WTC11 (cell line): ENCODE data around the gene CRYGC. TPM values are rescaled to one million over a fixed set of nuclear protein-coding genes. Genes with fewer than 3 reads are reported as not detected.

ENCODE experiments used
- ATAC-seq: fragments of 200-7000 bp; cut with Tn5 transposase; 2 replicates; pipeline ENCODE4 v1.10.0; 2021; ENCODE audit warnings: mild to moderate bottlenecking, moderate library complexity
- CTCF ChIA-PET: fragments of 300-600 bp; sonication (Branson Sonifier 250); formaldehyde crosslinking; loops from one replicate; lab custom pipeline; 2021; ENCODE audit warnings: antibody characterized with exemption; lab: Charles Lee
- POLR2A ChIA-PET: fragments of 350-600 bp; sonication (Branson Sonifier 250); formaldehyde crosslinking; loops from one replicate; lab custom pipeline; 2021; ENCODE audit warnings: antibody characterized with exemption; lab: Charles Lee
- DNase-seq: peaks from one replicate; pipeline ENCODE4 v3.0.0; 2021; ENCODE audit warnings: low spot score
- H3K27ac Mint-ChIP-seq: 2 replicates; pipeline ENCODE4 v1.8.0; 2021; ENCODE audit warnings: mixed read lengths
- H3K27me3 Mint-ChIP-seq: 2 replicates; pipeline ENCODE4 v1.8.0; 2021; ENCODE audit warnings: low read depth, mild to moderate bottlenecking, moderate library complexity, mixed read lengths
- H3K36me3 Mint-ChIP-seq: 2 replicates; pipeline ENCODE4 v1.8.0; 2021; ENCODE audit warnings: mixed read lengths
- H3K4me1 Mint-ChIP-seq: 2 replicates; pipeline ENCODE4 v1.8.0; 2022; ENCODE audit warnings: mixed read lengths
- H3K4me3 Mint-ChIP-seq: 2 replicates; pipeline ENCODE4 v1.8.0; 2021; ENCODE audit warnings: mild to moderate bottlenecking, moderate library complexity, mixed read lengths
- H3K9me3 Mint-ChIP-seq: 2 replicates; pipeline ENCODE4 v1.8.0; 2021; ENCODE audit warnings: mixed read lengths
- E2F4 ChIP-seq: sonication (generic); formaldehyde crosslinking; IDR thresholded peaks from 2 replicates; pipeline ENCODE4 v1.8.1; 2022; ENCODE audit warnings: low read depth, mild to moderate bottlenecking, moderate library complexity, missing genetic modification reagents, borderline replicate concordance
- ESRRA ChIP-seq: sonication (generic); formaldehyde crosslinking; IDR thresholded peaks from 2 replicates; pipeline ENCODE4 v1.8.1; 2022; ENCODE audit warnings: mild to moderate bottlenecking, missing genetic modification reagents, borderline replicate concordance
- IRF2 ChIP-seq: sonication (generic); formaldehyde crosslinking; IDR thresholded peaks from 2 replicates; pipeline ENCODE4 v1.8.0; 2022; ENCODE audit warnings: low read depth, missing genetic modification reagents, borderline replicate concordance
- KAT7 ChIP-seq: sonication (generic); formaldehyde crosslinking; IDR thresholded peaks from 2 replicates; pipeline ENCODE4 v1.8.1; 2023; ENCODE audit warnings: missing genetic modification reagents, mild to moderate bottlenecking, borderline replicate concordance
- MLX ChIP-seq: sonication (generic); formaldehyde crosslinking; IDR thresholded peaks from 2 replicates; pipeline ENCODE4 v1.8.1; 2023; ENCODE audit warnings: mild to moderate bottlenecking, missing genetic modification reagents, moderate library complexity
- NFATC4 ChIP-seq: fragments of 250-450 bp; sonication (Bioruptor Pico); IDR thresholded peaks from 2 replicates; pipeline ENCODE4 v1.9.0; 2021; ENCODE audit warnings: mild to moderate bottlenecking
- NR1H2 ChIP-seq: sonication (generic); formaldehyde crosslinking; IDR thresholded peaks from 2 replicates; pipeline ENCODE4 v1.9.0; 2021; ENCODE audit warnings: mild to moderate bottlenecking, moderate library complexity, missing genetic modification reagents
- NR2C2 ChIP-seq: sonication (generic); formaldehyde crosslinking; IDR thresholded peaks from 2 replicates; pipeline ENCODE4 v1.8.0; 2022; ENCODE audit warnings: mild to moderate bottlenecking, missing genetic modification reagents
- SMAD4 ChIP-seq: sonication (generic); formaldehyde crosslinking; IDR thresholded peaks from 2 replicates; pipeline ENCODE4 v1.8.0; 2022; ENCODE audit warnings: mild to moderate bottlenecking, missing genetic modification reagents
- SOX15 ChIP-seq: fragments of 250-450 bp; sonication (Bioruptor Pico); IDR thresholded peaks from 2 replicates; pipeline ENCODE4 v1.9.0; 2021; ENCODE audit warnings: mild to moderate bottlenecking
- TP53 ChIP-seq: sonication (generic); formaldehyde crosslinking; IDR thresholded peaks from 2 replicates; pipeline ENCODE4 v1.8.1; 2023; ENCODE audit warnings: mild to moderate bottlenecking, missing genetic modification reagents
- ZNF219 ChIP-seq: sonication (generic); formaldehyde crosslinking; IDR thresholded peaks from 2 replicates; pipeline ENCODE4 v1.8.0; 2023; ENCODE audit warnings: missing genetic modification reagents, mild to moderate bottlenecking, borderline replicate concordance
- ZNF317 ChIP-seq: sonication (generic); formaldehyde crosslinking; IDR thresholded peaks from 2 replicates; pipeline ENCODE4 v1.8.1; 2023; ENCODE audit warnings: low read depth, mild to moderate bottlenecking, moderate library complexity, missing genetic modification reagents, borderline replicate concordance
- ZNF396 ChIP-seq: fragments of 250-450 bp; sonication (Bioruptor Pico); IDR thresholded peaks from 2 replicates; pipeline ENCODE4 v1.8.0; 2021; ENCODE audit warnings: mild to moderate bottlenecking, moderate library complexity, borderline replicate concordance
- ZNF416 ChIP-seq: fragments of 250-450 bp; sonication (Bioruptor Pico); IDR thresholded peaks from 2 replicates; pipeline ENCODE4 v1.9.0; 2021; ENCODE audit warnings: mild to moderate bottlenecking, inconsistent platforms
- total RNA-seq: library from RNA; stranded (reverse); gene quantifications from 3 replicates; pipeline ENCODE4 v1.2.3, GENCODE V29; 2021
- TF ChIP-seq, protein P1 (sequence below): sonication (generic); formaldehyde crosslinking; IDR thresholded peaks from 2 replicates; pipeline ENCODE4 v1.8.0; 2022; ENCODE audit warnings: mild to moderate bottlenecking, missing genetic modification reagents
- TF ChIP-seq, protein P2 (sequence below): fragments of 250-450 bp; sonication (Bioruptor Pico); IDR thresholded peaks from 2 replicates; pipeline ENCODE4 v1.9.0; 2021; ENCODE audit warnings: mild to moderate bottlenecking
- TF ChIP-seq, protein P3 (sequence below): sonication (generic); formaldehyde crosslinking; IDR thresholded peaks from 2 replicates; pipeline ENCODE4 v1.8.1; 2022; ENCODE audit warnings: missing genetic modification reagents, borderline replicate concordance
- TF ChIP-seq, protein P4 (sequence below): sonication (generic); formaldehyde crosslinking; IDR thresholded peaks from 2 replicates; pipeline ENCODE4 v1.8.0; 2022; ENCODE audit warnings: mild to moderate bottlenecking, missing genetic modification reagents
- TF ChIP-seq, protein P5 (sequence below): fragments of 250-450 bp; sonication (Bioruptor Pico); IDR thresholded peaks from 2 replicates; pipeline ENCODE4 v1.9.0; 2021; ENCODE audit warnings: mild to moderate bottlenecking, borderline replicate concordance

CRYGC gene
- total RNA-seq, 1 experiment from 2014 or later: not detected

GRCh38 chr2:208156439-208156838 lies 26.8 kb upstream of the CRYGC start:
- DNase-seq: no peak
- ChIA-PET POLR2A (interaction anchor here (1.3 kb wide), 1 partner anchor 98 kb away, joined by 3 read pairs; the partner anchor contains the start of gene IDH1), CTCF (interaction anchor here (0.6 to 1.3 kb wide), 2 partner anchors 98 to 819 kb away, joined by 3 to 5 read pairs; partner anchors contain the start of gene IDH1)

DNA sequence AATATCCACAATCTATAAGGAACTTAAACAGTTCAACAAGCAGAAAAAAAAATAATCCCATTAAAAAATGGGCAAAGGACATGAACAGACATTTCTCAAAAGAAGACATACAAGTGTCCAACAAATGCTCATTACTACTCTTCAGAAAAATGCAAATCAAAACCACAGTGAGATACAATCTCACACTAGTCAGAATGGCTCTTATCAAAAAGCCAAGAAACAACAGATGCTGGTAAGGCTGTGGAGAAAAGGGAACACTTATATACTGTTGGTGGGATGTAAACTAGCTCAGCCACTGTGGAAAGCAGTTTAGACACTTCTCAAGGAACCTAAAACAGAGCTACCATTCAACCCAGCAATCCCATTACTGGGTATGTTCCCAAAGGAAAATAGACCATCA lies 23.5 kb upstream of the CRYGC start:
- Mint-ChIP-seq H3K27ac (no peak overlapping the region), H3K9me3 (peaks cover 36% of the 10 kb centered on the region), H3K4me1 (peaks cover 6% of the 10 kb centered on the region), H3K36me3 (peaks cover 11% of the 10 kb centered on the region), H3K27me3 (no peaks in the 10 kb centered on the region; the same call in 1 of the 2 replicates), H3K4me3 (no peak overlapping the region)
- POLR2A ChIA-PET: no interaction called here
- DNase-seq (no peak), ATAC-seq (no peak)
- CTCF ChIA-PET: interaction anchor here (1.1 kb wide), 1 partner anchor 22 kb away, joined by 5 read pairs; no protein-coding TSS in a partner anchor
- TF ChIP-seq, protein P1, sequence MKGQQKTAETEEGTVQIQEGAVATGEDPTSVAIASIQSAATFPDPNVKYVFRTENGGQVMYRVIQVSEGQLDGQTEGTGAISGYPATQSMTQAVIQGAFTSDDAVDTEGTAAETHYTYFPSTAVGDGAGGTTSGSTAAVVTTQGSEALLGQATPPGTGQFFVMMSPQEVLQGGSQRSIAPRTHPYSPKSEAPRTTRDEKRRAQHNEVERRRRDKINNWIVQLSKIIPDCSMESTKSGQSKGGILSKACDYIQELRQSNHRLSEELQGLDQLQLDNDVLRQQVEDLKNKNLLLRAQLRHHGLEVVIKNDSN (CRISPR knock-in tag): no peak
- TF ChIP-seq NR1H2 (CRISPR knock-in tag) (no peak), MLX (CRISPR knock-in tag) (no peak), ZNF219 (CRISPR knock-in tag) (no peak), ZNF416 (CRISPR knock-in tag) (no peak), TP53 (CRISPR knock-in tag) (no peak), E2F4 (CRISPR knock-in tag) (no peak), SOX15 (CRISPR knock-in tag) (no peak)
- TF ChIP-seq, protein P2, sequence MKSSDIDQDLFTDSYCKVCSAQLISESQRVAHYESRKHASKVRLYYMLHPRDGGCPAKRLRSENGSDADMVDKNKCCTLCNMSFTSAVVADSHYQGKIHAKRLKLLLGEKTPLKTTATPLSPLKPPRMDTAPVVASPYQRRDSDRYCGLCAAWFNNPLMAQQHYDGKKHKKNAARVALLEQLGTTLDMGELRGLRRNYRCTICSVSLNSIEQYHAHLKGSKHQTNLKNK (CRISPR knock-in tag): no peak
- TF ChIP-seq, protein P3, sequence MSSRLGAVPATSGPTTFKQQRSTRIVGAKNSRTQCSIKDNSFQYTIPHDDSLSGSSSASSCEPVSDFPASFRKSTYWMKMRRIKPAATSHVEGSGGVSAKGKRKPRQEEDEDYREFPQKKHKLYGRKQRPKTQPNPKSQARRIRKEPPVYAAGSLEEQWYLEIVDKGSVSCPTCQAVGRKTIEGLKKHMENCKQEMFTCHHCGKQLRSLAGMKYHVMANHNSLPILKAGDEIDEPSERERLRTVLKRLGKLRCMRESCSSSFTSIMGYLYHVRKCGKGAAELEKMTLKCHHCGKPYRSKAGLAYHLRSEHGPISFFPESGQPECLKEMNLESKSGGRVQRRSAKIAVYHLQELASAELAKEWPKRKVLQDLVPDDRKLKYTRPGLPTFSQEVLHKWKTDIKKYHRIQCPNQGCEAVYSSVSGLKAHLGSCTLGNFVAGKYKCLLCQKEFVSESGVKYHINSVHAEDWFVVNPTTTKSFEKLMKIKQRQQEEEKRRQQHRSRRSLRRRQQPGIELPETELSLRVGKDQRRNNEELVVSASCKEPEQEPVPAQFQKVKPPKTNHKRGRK: no peak
- TF ChIP-seq, protein P4, sequence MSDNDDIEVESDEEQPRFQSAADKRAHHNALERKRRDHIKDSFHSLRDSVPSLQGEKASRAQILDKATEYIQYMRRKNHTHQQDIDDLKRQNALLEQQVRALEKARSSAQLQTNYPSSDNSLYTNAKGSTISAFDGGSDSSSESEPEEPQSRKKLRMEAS (CRISPR knock-in tag): no peak

More at GRCh38 chr2:208156439-208156838, 26.8 kb upstream of the CRYGC start:
- no peaks in the 10 kb centered on the region; the same call in 1 of the 2 replicates for H3K27me3 Mint-ChIP-seq
- H3K9me3 Mint-ChIP-seq: peaks cover 23% of the 10 kb centered on the region
- H3K4me3 Mint-ChIP-seq: no peak overlapping the region
- H3K4me1 Mint-ChIP-seq: no peaks in the 10 kb centered on the region
- no peak for TF ChIP-seq SMAD4
- no peak for TF ChIP-seq SOX15 (CRISPR knock-in tag)
- no peak for TF ChIP-seq NR2C2 (CRISPR knock-in tag)
- no peak for TF ChIP-seq ESRRA (CRISPR knock-in tag)
- TF ChIP-seq NFATC4 (CRISPR knock-in tag): no peak
- no peak for TF ChIP-seq KAT7 (CRISPR knock-in tag)
- TF ChIP-seq, protein P5, sequence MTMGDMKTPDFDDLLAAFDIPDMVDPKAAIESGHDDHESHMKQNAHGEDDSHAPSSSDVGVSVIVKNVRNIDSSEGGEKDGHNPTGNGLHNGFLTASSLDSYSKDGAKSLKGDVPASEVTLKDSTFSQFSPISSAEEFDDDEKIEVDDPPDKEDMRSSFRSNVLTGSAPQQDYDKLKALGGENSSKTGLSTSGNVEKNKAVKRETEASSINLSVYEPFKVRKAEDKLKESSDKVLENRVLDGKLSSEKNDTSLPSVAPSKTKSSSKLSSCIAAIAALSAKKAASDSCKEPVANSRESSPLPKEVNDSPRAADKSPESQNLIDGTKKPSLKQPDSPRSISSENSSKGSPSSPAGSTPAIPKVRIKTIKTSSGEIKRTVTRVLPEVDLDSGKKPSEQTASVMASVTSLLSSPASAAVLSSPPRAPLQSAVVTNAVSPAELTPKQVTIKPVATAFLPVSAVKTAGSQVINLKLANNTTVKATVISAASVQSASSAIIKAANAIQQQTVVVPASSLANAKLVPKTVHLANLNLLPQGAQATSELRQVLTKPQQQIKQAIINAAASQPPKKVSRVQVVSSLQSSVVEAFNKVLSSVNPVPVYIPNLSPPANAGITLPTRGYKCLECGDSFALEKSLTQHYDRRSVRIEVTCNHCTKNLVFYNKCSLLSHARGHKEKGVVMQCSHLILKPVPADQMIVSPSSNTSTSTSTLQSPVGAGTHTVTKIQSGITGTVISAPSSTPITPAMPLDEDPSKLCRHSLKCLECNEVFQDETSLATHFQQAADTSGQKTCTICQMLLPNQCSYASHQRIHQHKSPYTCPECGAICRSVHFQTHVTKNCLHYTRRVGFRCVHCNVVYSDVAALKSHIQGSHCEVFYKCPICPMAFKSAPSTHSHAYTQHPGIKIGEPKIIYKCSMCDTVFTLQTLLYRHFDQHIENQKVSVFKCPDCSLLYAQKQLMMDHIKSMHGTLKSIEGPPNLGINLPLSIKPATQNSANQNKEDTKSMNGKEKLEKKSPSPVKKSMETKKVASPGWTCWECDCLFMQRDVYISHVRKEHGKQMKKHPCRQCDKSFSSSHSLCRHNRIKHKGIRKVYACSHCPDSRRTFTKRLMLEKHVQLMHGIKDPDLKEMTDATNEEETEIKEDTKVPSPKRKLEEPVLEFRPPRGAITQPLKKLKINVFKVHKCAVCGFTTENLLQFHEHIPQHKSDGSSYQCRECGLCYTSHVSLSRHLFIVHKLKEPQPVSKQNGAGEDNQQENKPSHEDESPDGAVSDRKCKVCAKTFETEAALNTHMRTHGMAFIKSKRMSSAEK (CRISPR knock-in tag): no peak
- TF ChIP-seq E2F4 (CRISPR knock-in tag): no peak
- TF ChIP-seq IRF2 (CRISPR knock-in tag): no peak
- TF ChIP-seq ZNF317: no peak
- TF ChIP-seq ZNF396: no peak
- TF ChIP-seq ZNF219 (CRISPR knock-in tag): no peak
- H3K27ac Mint-ChIP-seq: no peak overlapping the region
- peaks cover 7% of the 10 kb centered on the region for H3K36me3 Mint-ChIP-seq
- no peak for ATAC-seq
